Lower leg skin (tissue), 3 donors: ENCODE measurements around the gene LRP4.

Source experiments
- CTCF ChIP-seq, 3 donors: fragments of 450-650 bp; IDR thresholded peaks; one replicate each; pipeline ENCODE4 v1.5.1; 2016; ENCODE audit warnings: antibody characterized with exemption in 3 of 3, mild to moderate bottlenecking in 3 of 3, moderate library complexity in 2 of 3
- POLR2A ChIP-seq, 2 donors: fragments of 450-650 bp; IDR thresholded peaks; one replicate each; pipeline ENCODE4 v1.6.1; 2016 to 2017; ENCODE audit warnings: antibody characterized with exemption in 2 of 2, mild to moderate bottlenecking in 1 of 2, moderate library complexity in 1 of 2

- TF ChIP-seq CTCF (IDR thresholded peaks at IDR 0.05) (no peak), POLR2A (IDR thresholded peaks at IDR 0.05) (no peak)
These were observed 80.5 kb downstream of the LRP4 start for GRCh38 chr11:46837860-46838259.
